T1000 (cell line): ENCODE results near the gene EFCAB9.

ENCODE experiments used
- DNase-seq: peaks from one replicate; lab custom pipeline; 2025; ENCODE audit warnings: mixed read lengths; lab: John Stamatoyannopoulos, UW

EFCAB9 gene

GRCh38 chr5:172165465-172165864 is 28.5 kb upstream of the EFCAB9 start:
- no peak for DNase-seq

- DNase-seq, result no peak
Measured at GRCh38 chr5:172166030-172166826, 27.7 kb upstream of the EFCAB9 start.

- DNase-seq, result no peak
Measured at GRCh38 chr5:172167895-172168294, 26.1 kb upstream of the EFCAB9 start.

GRCh38 chr5:172168311-172168710 is 25.7 kb upstream of the EFCAB9 start:
- DNase-seq, result no peak

- DNase-seq, result no peak
Measured at GRCh38 chr5:172169216-172169615, 24.8 kb upstream of the EFCAB9 start.

- no peak for DNase-seq
Measured at GRCh38 chr5:172170251-172170701, 23.7 kb upstream of the EFCAB9 start.

GRCh38 chr5:172171118-172171517 is 22.9 kb upstream of the EFCAB9 start:
- DNase-seq, result no peak

- no peak for DNase-seq
Measured at GRCh38 chr5:172172912-172173563, 20.9 kb upstream of the EFCAB9 start.

- DNase-seq, result peak; percentile 62
Measured at GRCh38 chr5:172173564-172174153, 20.3 kb upstream of the EFCAB9 start.

- no peak for DNase-seq
Measured at GRCh38 chr5:172175263-172175719, 18.7 kb upstream of the EFCAB9 start.

GRCh38 chr5:172177176-172177575 is 16.8 kb upstream of the EFCAB9 start:
- DNase-seq, result no peak

- DNase-seq, result no peak
Measured at GRCh38 chr5:172178301-172178987, 15.5 kb upstream of the EFCAB9 start.

GRCh38 chr5:172178991-172179989 is 14.7 kb upstream of the EFCAB9 start:
- peak; percentile 7 for DNase-seq

GRCh38 chr5:172180936-172181335 is 13.0 kb upstream of the EFCAB9 start:
- no peak for DNase-seq

GRCh38 chr5:172182291-172182690 is 11.7 kb upstream of the EFCAB9 start:
- no peak for DNase-seq

- DNase-seq, result no peak
Measured at GRCh38 chr5:172183881-172184280, 10.1 kb upstream of the EFCAB9 start.

- DNase-seq, result no peak
Measured at GRCh38 chr5:172185096-172185461, 8.9 kb upstream of the EFCAB9 start.

- DNase-seq, result no peak
Measured at GRCh38 chr5:172186114-172186695, 7.8 kb upstream of the EFCAB9 start.

- peak; percentile 58 for DNase-seq
Measured at GRCh38 chr5:172187118-172188032, 6.6 kb upstream of the EFCAB9 start.
